ENCODE results near the gene MUC15.

GRCh38 chr11:26553182-26553581 is 18.9 kb downstream of the MUC15 start:
- TF ChIP-seq FOXP2 (optimal IDR thresholded peaks at IDR 0.05; ENCODE audit: borderline replicate concordance, extremely low read depth, extremely low read length, insufficient read depth) = no peak
- TF ChIP-seq POLR2AphosphoS5 (IDR thresholded peaks at IDR 0.05; ENCODE audit: low read depth, low read length) = no peak
